Measurements from ENCODE around the gene PMM2. TPM values are rescaled to one million over a fixed set of nuclear protein-coding genes. Genes with fewer than 3 reads are reported as not detected.

The PMM2 gene
- total RNA-seq, 1 experiment from 2014 or later: 53.3 TPM

GRCh38 chr16:8867932-8868415, 70.3 kb downstream of the PMM2 start:
- intact Hi-C loops (cut with micrococcal nuclease): no loop called here
- TSS peak; percentile 68 for BruUV-seq (replicated peaks)
- no peak for DNase-seq (ENCODE audit: low read depth, low spot score)
- H4K20me1 ChIP-seq (ENCODE audit: insufficient read depth): no peaks in the 10 kb centered on the region; the same call in 1 of the 2 replicates
- ChIA-PET CTCF (interaction anchor here (4.0 kb wide), 1 partner anchor 12 kb away, joined by 38 read pairs; the partner anchor contains the start of gene LITAFD), POLR2A (interaction anchor here (1.2 to 1.5 kb wide), 5 partner anchors 8 to 17 kb away, joined by 3 to 8 read pairs (median 4); partner anchors contain the start of gene LITAFD), RAD21 (ENCODE audit: low non-redundant PET in 1 of 2, low total read pairs in 2 of 2, uncharacterized antibody in 2 of 2, unreplicated experiment in 2 of 2) (interaction anchor here in 1 of 2 experiments (0.6 kb wide), 1 partner anchor 207 kb away, joined by 3 read pairs; no protein-coding TSS in a partner anchor)
- peak overlapping the region; percentile 90 for H3K9ac ChIP-seq (ENCODE audit: low read length)
- no peaks in the 10 kb centered on the region for H3K9me2 ChIP-seq (ENCODE audit: insufficient read depth)
- H2AFZ ChIP-seq (ENCODE audit: low read depth, low read length, poor library complexity, severe bottlenecking): no peak overlapping the region
- no peaks in the 10 kb centered on the region for H3K36me3 ChIP-seq (ENCODE audit: control insufficient read depth in 1 of 2, insufficient read depth in 2 of 2, low read length in 2 of 2)
- H3K4me1 ChIP-seq (ENCODE audit: control insufficient read depth in 1 of 2, insufficient read depth in 2 of 2, low read length in 2 of 2): peaks cover 57 to 74% of the 10 kb centered on the region in 2 experiments
- peak overlapping the region; percentile 98 for H3K4me2 ChIP-seq (ENCODE audit: low read length)
- H3K27ac ChIP-seq (ENCODE audit: low read depth, low read length): peak overlapping the region; percentile 90
- ATAC-seq: no peak
- TF ChIP-seq CEBPB (IDR thresholded peaks at IDR 0.05; ENCODE audit: low read depth) (no peak), ZNF274 (IDR thresholded peaks at IDR 0.05; ENCODE audit: low read depth, low read length) (no peak), ZBTB33 (IDR thresholded peaks at IDR 0.05; ENCODE audit: extremely low read depth, insufficient replicate concordance, low read length) (no peak), CTCF (IDR thresholded peaks at IDR 0.05 in 2 of 3, conservative IDR thresholded peaks at IDR 0.05 in 1 of 3; ENCODE audit: borderline replicate concordance in 1 of 3, insufficient read depth in 1 of 3, low read depth in 2 of 3, low read length in 2 of 3) (no peak)
- no peaks in the 10 kb centered on the region for H3K9me3 ChIP-seq (ENCODE audit: control insufficient read depth in 1 of 2, insufficient read depth in 1 of 2, low read depth in 1 of 2, low read length in 2 of 2)
- no peaks in the 10 kb centered on the region for H3K27me3 ChIP-seq (ENCODE audit: insufficient read depth, low read length)
- peaks cover 53% of the 10 kb centered on the region for H3K79me2 ChIP-seq (ENCODE audit: insufficient read depth, low read length)
- H3K4me3 ChIP-seq (replicated peaks in 1 of 2; ENCODE audit: low read depth in 1 of 2, low read length in 2 of 2): peak overlapping the region; percentile 86 to 93

Measured in HCT116 (cell line).